Measurements from ENCODE around the gene RPS2. TPM values are rescaled to one million over a fixed set of nuclear protein-coding genes. Genes with fewer than 3 reads are reported as not detected.

The RPS2 gene
- total RNA-seq, 1 experiment from 2014 or later, result 2,961 TPM

DNA sequence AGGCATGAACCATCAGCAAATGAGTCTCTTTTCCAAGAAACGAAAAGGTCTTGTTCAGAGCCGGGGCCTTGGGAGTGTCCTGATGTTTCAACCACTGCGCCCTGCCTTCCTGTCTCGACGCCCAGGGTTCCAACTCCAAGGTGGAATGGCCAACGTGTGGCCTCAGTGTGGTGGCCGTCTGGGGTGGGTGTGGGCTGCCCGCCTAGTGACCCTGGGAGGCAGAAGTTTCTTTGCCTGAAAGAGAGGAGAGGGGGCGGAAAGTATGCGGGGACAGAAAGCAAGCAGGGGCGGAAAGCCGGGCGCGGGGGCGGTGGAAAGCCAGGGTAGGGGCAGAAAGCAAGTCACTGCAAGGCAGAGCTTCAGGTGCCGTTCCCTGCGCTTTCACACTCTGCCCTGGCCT is 25.7 kb downstream of the RPS2 start:
- ChIA-PET CTCF (no interaction called here), POLR2A (no interaction called here)
- H3K4me1 Mint-ChIP-seq (ENCODE audit: low read depth, unreplicated experiment), result no peaks in the 10 kb centered on the region
- H3K4me1 ChIP-seq, result peaks cover 28% of the 10 kb centered on the region
- no peak overlapping the region for H3K27ac Mint-ChIP-seq (ENCODE audit: unreplicated experiment)
- no TSS peak for BruUV-seq (replicated peaks)
- no peak overlapping the region for H3K4me3 ChIP-seq (ENCODE audit: low read depth, low read length)
- H3K9me3 ChIP-seq, result no peaks in the 10 kb centered on the region
- no peaks in the 10 kb centered on the region for H3K9me3 Mint-ChIP-seq (ENCODE audit: unreplicated experiment)
- intact Hi-C loops (cut with micrococcal nuclease; ENCODE audit: unreplicated experiment), result no loop called here
- H3K27me3 Mint-ChIP-seq (ENCODE audit: insufficient read depth, unreplicated experiment), result no peaks in the 10 kb centered on the region
- H3K27me3 ChIP-seq (replicated peaks; ENCODE audit: control insufficient read depth, insufficient read depth, low read length), result no peaks in the 10 kb centered on the region
- no peak for DNase-seq
- no peak for TF ChIP-seq CTCF (IDR thresholded peaks at IDR 0.05; ENCODE audit: insufficient read depth in 1 of 2, low read depth in 1 of 2, low read length in 1 of 2, severe bottlenecking in 1 of 2, unreplicated experiment in 1 of 2)
- peaks cover 34% of the 10 kb centered on the region for H3K36me3 Mint-ChIP-seq (ENCODE audit: insufficient read depth, unreplicated experiment)
- no peak overlapping the region for H3K4me3 Mint-ChIP-seq (ENCODE audit: unreplicated experiment)
- no peaks in the 10 kb centered on the region; the same call in none of the 2 replicates for H3K36me3 ChIP-seq (ENCODE audit: control insufficient read depth, insufficient read depth, low read length)

GRCh38 chr16:1938316-1938715 is 26.3 kb downstream of the RPS2 start:
- Mint-ChIP-seq H3K27ac (ENCODE audit: unreplicated experiment) (no peak overlapping the region), H3K27me3 (ENCODE audit: insufficient read depth, unreplicated experiment) (no peaks in the 10 kb centered on the region), H3K4me3 (ENCODE audit: unreplicated experiment) (no peak overlapping the region), H3K4me1 (ENCODE audit: low read depth, unreplicated experiment) (no peaks in the 10 kb centered on the region), H3K9me3 (ENCODE audit: unreplicated experiment) (no peaks in the 10 kb centered on the region), H3K36me3 (ENCODE audit: insufficient read depth, unreplicated experiment) (peaks cover 31% of the 10 kb centered on the region)
- no peak for DNase-seq
- ChIA-PET POLR2A (no interaction called here), CTCF (no interaction called here)
- Histone ChIP-seq H3K4me3 (ENCODE audit: low read depth, low read length) (no peak overlapping the region), H3K27me3 (replicated peaks; ENCODE audit: control insufficient read depth, insufficient read depth, low read length) (no peaks in the 10 kb centered on the region), H3K9me3 (no peaks in the 10 kb centered on the region), H3K4me1 (peaks cover 24% of the 10 kb centered on the region), H3K36me3 (ENCODE audit: control insufficient read depth, insufficient read depth, low read length) (no peaks in the 10 kb centered on the region; the same call in none of the 2 replicates)
- TF ChIP-seq CTCF (IDR thresholded peaks at IDR 0.05; ENCODE audit: insufficient read depth in 1 of 2, low read depth in 1 of 2, low read length in 1 of 2, severe bottlenecking in 1 of 2, unreplicated experiment in 1 of 2), result no peak
- BruUV-seq (replicated peaks), result no TSS peak
- intact Hi-C loops (cut with micrococcal nuclease; ENCODE audit: unreplicated experiment), result no loop called here

GRCh38 chr16:1936945-1937479 is 27.6 kb downstream of the RPS2 start:
- Histone ChIP-seq H3K4me1 (peaks cover 20% of the 10 kb centered on the region), H3K4me3 (ENCODE audit: low read depth, low read length) (no peak overlapping the region), H3K9me3 (no peaks in the 10 kb centered on the region), H3K27me3 (replicated peaks; ENCODE audit: control insufficient read depth, insufficient read depth, low read length) (no peaks in the 10 kb centered on the region), H3K36me3 (ENCODE audit: control insufficient read depth, insufficient read depth, low read length) (no peaks in the 10 kb centered on the region; the same call in none of the 2 replicates)
- Mint-ChIP-seq H3K27ac (ENCODE audit: unreplicated experiment) (no peak overlapping the region), H3K27me3 (ENCODE audit: insufficient read depth, unreplicated experiment) (no peaks in the 10 kb centered on the region), H3K9me3 (ENCODE audit: unreplicated experiment) (no peaks in the 10 kb centered on the region), H3K36me3 (ENCODE audit: insufficient read depth, unreplicated experiment) (peaks cover 21% of the 10 kb centered on the region), H3K4me3 (ENCODE audit: unreplicated experiment) (no peak overlapping the region), H3K4me1 (ENCODE audit: low read depth, unreplicated experiment) (no peaks in the 10 kb centered on the region)
- ChIA-PET POLR2A (no interaction called here), CTCF (interaction anchor here (0.6 kb wide), 1 partner anchor 18 kb away, joined by 3 read pairs; the partner anchor contains the start of gene RPL3L)
- intact Hi-C loops (cut with micrococcal nuclease; ENCODE audit: unreplicated experiment), result no loop called here
- no TSS peak for BruUV-seq (replicated peaks)
- no peak for TF ChIP-seq CTCF (IDR thresholded peaks at IDR 0.05; ENCODE audit: insufficient read depth in 1 of 2, low read depth in 1 of 2, low read length in 1 of 2, severe bottlenecking in 1 of 2, unreplicated experiment in 1 of 2)
- no peak for DNase-seq

All from Caco-2 (cell line).